ENCODE results near the gene GRPEL2.

GRPEL2 gene

GRCh38 chr5:149340920-149341319, 4.4 kb upstream of the GRPEL2 start:
- Histone ChIP-seq H3K27ac (ENCODE audit: low read length) (no peak overlapping the region), H3K9ac (ENCODE audit: low read length in 2 of 2) (no peak overlapping the region), H3K4me3 (ENCODE audit: low read length in 2 of 2) (no peak overlapping the region), H3K4me1 (ENCODE audit: control insufficient read depth, insufficient read depth, low read length) (peaks cover 6% of the 10 kb centered on the region), H3K36me3 (ENCODE audit: control insufficient read depth in 2 of 2, insufficient read depth in 2 of 2, low read length in 2 of 2) (no peaks in the 10 kb centered on the region), H3K9me3 (ENCODE audit: control insufficient read depth in 2 of 2, low read length in 2 of 2) (no peaks in the 10 kb centered on the region), H3K27me3 (ENCODE audit: control insufficient read depth in 1 of 2, insufficient read depth in 2 of 2, low read length in 2 of 2) (no peaks in the 10 kb centered on the region)

GRCh38 chr5:149341876-149342275, 3.4 kb upstream of the GRPEL2 start:
- no peak overlapping the region for H3K9ac ChIP-seq (ENCODE audit: low read length in 2 of 2)
- H3K36me3 ChIP-seq (ENCODE audit: control insufficient read depth in 2 of 2, insufficient read depth in 2 of 2, low read length in 2 of 2) = no peaks in the 10 kb centered on the region
- H3K27ac ChIP-seq (ENCODE audit: low read length) = no peak overlapping the region
- H3K27me3 ChIP-seq (ENCODE audit: control insufficient read depth in 1 of 2, insufficient read depth in 2 of 2, low read length in 2 of 2) = no peaks in the 10 kb centered on the region
- no peaks in the 10 kb centered on the region for H3K9me3 ChIP-seq (ENCODE audit: control insufficient read depth in 2 of 2, low read length in 2 of 2)
- peaks cover 9% of the 10 kb centered on the region for H3K4me1 ChIP-seq (ENCODE audit: control insufficient read depth, insufficient read depth, low read length)
- H3K4me3 ChIP-seq (ENCODE audit: low read length in 2 of 2) = no peak overlapping the region

GRCh38 chr5:149344151-149344550, 1.1 kb upstream of the GRPEL2 start:
- Histone ChIP-seq H3K9ac (ENCODE audit: low read length in 2 of 2) (no peak overlapping the region), H3K36me3 (ENCODE audit: control insufficient read depth in 2 of 2, insufficient read depth in 2 of 2, low read length in 2 of 2) (peaks cover 3 to 6% of the 10 kb centered on the region in 2 donors), H3K27me3 (ENCODE audit: control insufficient read depth in 1 of 2, insufficient read depth in 2 of 2, low read length in 2 of 2) (no peaks in the 10 kb centered on the region), H3K4me1 (ENCODE audit: control insufficient read depth, insufficient read depth, low read length) (peaks cover 9% of the 10 kb centered on the region), H3K9me3 (ENCODE audit: control insufficient read depth in 2 of 2, low read length in 2 of 2) (no peaks in the 10 kb centered on the region), H3K27ac (ENCODE audit: low read length) (no peak overlapping the region), H3K4me3 (ENCODE audit: low read length in 2 of 2) (peak overlapping the region in 1 of 2 donors; percentile 96)

- Histone ChIP-seq H3K4me3 (ENCODE audit: low read length in 2 of 2) (peak overlapping the region; percentile 83 to 96), H3K36me3 (ENCODE audit: control insufficient read depth in 2 of 2, insufficient read depth in 2 of 2, low read length in 2 of 2) (peaks cover 17 to 21% of the 10 kb centered on the region in 2 donors), H3K27ac (ENCODE audit: low read length) (peak overlapping the region; percentile 82), H3K4me1 (ENCODE audit: control insufficient read depth, insufficient read depth, low read length) (peaks cover 9% of the 10 kb centered on the region), H3K27me3 (ENCODE audit: control insufficient read depth in 1 of 2, insufficient read depth in 2 of 2, low read length in 2 of 2) (no peaks in the 10 kb centered on the region), H3K9me3 (ENCODE audit: control insufficient read depth in 2 of 2, low read length in 2 of 2) (no peaks in the 10 kb centered on the region), H3K9ac (ENCODE audit: low read length in 2 of 2) (peak overlapping the region; percentile 73 to 84)
Measured at GRCh38 chr5:149345892-149346222, 558 bp downstream of the GRPEL2 start.

GRCh38 chr5:149348518-149348917, 3.2 kb downstream of the GRPEL2 start:
- Histone ChIP-seq H3K4me3 (ENCODE audit: low read length in 2 of 2) (no peak overlapping the region), H3K4me1 (ENCODE audit: control insufficient read depth, insufficient read depth, low read length) (peaks cover 9% of the 10 kb centered on the region), H3K9me3 (ENCODE audit: control insufficient read depth in 2 of 2, low read length in 2 of 2) (no peaks in the 10 kb centered on the region), H3K27ac (ENCODE audit: low read length) (no peak overlapping the region), H3K36me3 (ENCODE audit: control insufficient read depth in 2 of 2, insufficient read depth in 2 of 2, low read length in 2 of 2) (peaks cover 25 to 28% of the 10 kb centered on the region in 2 donors), H3K27me3 (ENCODE audit: control insufficient read depth in 1 of 2, insufficient read depth in 2 of 2, low read length in 2 of 2) (no peaks in the 10 kb centered on the region), H3K9ac (ENCODE audit: low read length in 2 of 2) (no peak overlapping the region)

GRCh38 chr5:149349382-149349781, 4.1 kb downstream of the GRPEL2 start:
- peaks cover 9% of the 10 kb centered on the region for H3K4me1 ChIP-seq (ENCODE audit: control insufficient read depth, insufficient read depth, low read length)
- H3K36me3 ChIP-seq (ENCODE audit: control insufficient read depth in 2 of 2, insufficient read depth in 2 of 2, low read length in 2 of 2) = peaks cover 25 to 28% of the 10 kb centered on the region in 2 donors
- H3K4me3 ChIP-seq (ENCODE audit: low read length in 2 of 2) = no peak overlapping the region
- no peak overlapping the region for H3K27ac ChIP-seq (ENCODE audit: low read length)
- no peak overlapping the region for H3K9ac ChIP-seq (ENCODE audit: low read length in 2 of 2)
- H3K27me3 ChIP-seq (ENCODE audit: control insufficient read depth in 1 of 2, insufficient read depth in 2 of 2, low read length in 2 of 2) = no peaks in the 10 kb centered on the region
- no peaks in the 10 kb centered on the region for H3K9me3 ChIP-seq (ENCODE audit: control insufficient read depth in 2 of 2, low read length in 2 of 2)

- Histone ChIP-seq H3K4me3 (ENCODE audit: low read length in 2 of 2) (no peak overlapping the region), H3K9ac (ENCODE audit: low read length in 2 of 2) (no peak overlapping the region), H3K36me3 (ENCODE audit: control insufficient read depth in 2 of 2, insufficient read depth in 2 of 2, low read length in 2 of 2) (peaks cover 25 to 34% of the 10 kb centered on the region in 2 donors)
Measured at GRCh38 chr5:149352169-149352568, 6.9 kb downstream of the GRPEL2 start.

GRCh38 chr5:149353911-149354310, 8.6 kb downstream of the GRPEL2 start:
- peaks cover 19 to 31% of the 10 kb centered on the region in 2 donors for H3K36me3 ChIP-seq (ENCODE audit: control insufficient read depth in 2 of 2, insufficient read depth in 2 of 2, low read length in 2 of 2)

More at GRCh38 chr5:149352169-149352568, 6.9 kb downstream of the GRPEL2 start:
- Histone ChIP-seq H3K27me3 (ENCODE audit: control insufficient read depth in 1 of 2, insufficient read depth in 2 of 2, low read length in 2 of 2) (no peaks in the 10 kb centered on the region), H3K9me3 (ENCODE audit: control insufficient read depth in 2 of 2, low read length in 2 of 2) (no peaks in the 10 kb centered on the region), H3K27ac (ENCODE audit: low read length) (no peak overlapping the region), H3K4me1 (ENCODE audit: control insufficient read depth, insufficient read depth, low read length) (peaks cover under 1% of the 10 kb centered on the region)

GRCh38 chr5:149355688-149356087, 10.4 kb downstream of the GRPEL2 start:
- peaks cover 5 to 19% of the 10 kb centered on the region in 2 donors for H3K36me3 ChIP-seq (ENCODE audit: control insufficient read depth in 2 of 2, insufficient read depth in 2 of 2, low read length in 2 of 2)

More at GRCh38 chr5:149353911-149354310, 8.6 kb downstream of the GRPEL2 start:
- Histone ChIP-seq H3K9me3 (ENCODE audit: control insufficient read depth in 2 of 2, low read length in 2 of 2) (no peaks in the 10 kb centered on the region), H3K27ac (ENCODE audit: low read length) (no peak overlapping the region), H3K27me3 (ENCODE audit: control insufficient read depth in 1 of 2, insufficient read depth in 2 of 2, low read length in 2 of 2) (no peaks in the 10 kb centered on the region), H3K4me3 (ENCODE audit: low read length in 2 of 2) (no peak overlapping the region), H3K9ac (ENCODE audit: low read length in 2 of 2) (no peak overlapping the region), H3K4me1 (ENCODE audit: control insufficient read depth, insufficient read depth, low read length) (peaks cover 13% of the 10 kb centered on the region)

GRCh38 chr5:149356391-149356790, 11.1 kb downstream of the GRPEL2 start:
- Histone ChIP-seq H3K9me3 (ENCODE audit: control insufficient read depth in 2 of 2, low read length in 2 of 2) (no peaks in the 10 kb centered on the region), H3K4me3 (ENCODE audit: low read length in 2 of 2) (no peak overlapping the region), H3K36me3 (ENCODE audit: control insufficient read depth in 2 of 2, insufficient read depth in 2 of 2, low read length in 2 of 2) (peaks cover 0 to 12% of the 10 kb centered on the region in 2 donors), H3K9ac (ENCODE audit: low read length in 2 of 2) (no peak overlapping the region), H3K27ac (ENCODE audit: low read length) (no peak overlapping the region), H3K4me1 (ENCODE audit: control insufficient read depth, insufficient read depth, low read length) (peaks cover 13% of the 10 kb centered on the region), H3K27me3 (ENCODE audit: control insufficient read depth in 1 of 2, insufficient read depth in 2 of 2, low read length in 2 of 2) (no peaks in the 10 kb centered on the region)

More at GRCh38 chr5:149355688-149356087, 10.4 kb downstream of the GRPEL2 start:
- Histone ChIP-seq H3K4me1 (ENCODE audit: control insufficient read depth, insufficient read depth, low read length) (peaks cover 13% of the 10 kb centered on the region), H3K9me3 (ENCODE audit: control insufficient read depth in 2 of 2, low read length in 2 of 2) (no peaks in the 10 kb centered on the region), H3K9ac (ENCODE audit: low read length in 2 of 2) (no peak overlapping the region), H3K27me3 (ENCODE audit: control insufficient read depth in 1 of 2, insufficient read depth in 2 of 2, low read length in 2 of 2) (no peaks in the 10 kb centered on the region), H3K27ac (ENCODE audit: low read length) (no peak overlapping the region), H3K4me3 (ENCODE audit: low read length in 2 of 2) (no peak overlapping the region)

GRCh38 chr5:149357370-149358293, 12.3 kb downstream of the GRPEL2 start, which contains the start of gene PCYOX1L:
Gene PCYOX1L (plus strand): TSS chr5:149358046. CDS start chr5:149358069, 23 bp downstream.
- H3K9ac ChIP-seq (ENCODE audit: low read length in 2 of 2) = peak within 1 kb of the TSS; percentile 55 to 71
- peak within 1 kb of the TSS; percentile 65 to 80 for H3K4me3 ChIP-seq (ENCODE audit: low read length in 2 of 2)
- peaks cover 0 to 9% of the 10 kb centered on the region in 2 donors for H3K36me3 ChIP-seq (ENCODE audit: control insufficient read depth in 2 of 2, insufficient read depth in 2 of 2, low read length in 2 of 2)
- H3K27ac ChIP-seq (ENCODE audit: low read length) = peak within 1 kb of the TSS; percentile 11
- no peaks in the 10 kb centered on the region for H3K27me3 ChIP-seq (ENCODE audit: control insufficient read depth in 1 of 2, insufficient read depth in 2 of 2, low read length in 2 of 2)
- no peaks in the 10 kb centered on the region for H3K9me3 ChIP-seq (ENCODE audit: control insufficient read depth in 2 of 2, low read length in 2 of 2)
- peaks cover 13% of the 10 kb centered on the region for H3K4me1 ChIP-seq (ENCODE audit: control insufficient read depth, insufficient read depth, low read length)
